ENCODE data around the gene UPF2. TPM values are rescaled to one million over a fixed set of nuclear protein-coding genes. Genes with fewer than 3 reads are reported as not detected.

The UPF2 gene
- total and polyA plus RNA-seq, 5 donors: 8.8 to 21.0 (median 17.6) TPM

GRCh38 chr10:11881477-11882417, 160.9 kb downstream of the UPF2 start:
- H3K27ac ChIP-seq (ENCODE audit: low read length): no peak overlapping the region
- ATAC-seq (no peak), DNase-seq (no peak)
- no peak overlapping the region for H3K4me3 ChIP-seq (ENCODE audit: low read length)
- H3K4me1 ChIP-seq (ENCODE audit: control insufficient read depth, insufficient read depth, low read length): no peaks in the 10 kb centered on the region
- intact Hi-C loops (cut with DNase I): no loop called here
- 84% methylated on average over 21 of the region's 21 CpGs for WGBS
- no peaks in the 10 kb centered on the region for H3K27me3 ChIP-seq (ENCODE audit: control insufficient read depth, insufficient read depth)
- H3K9me3 ChIP-seq (ENCODE audit: control insufficient read depth, low read length): no peaks in the 10 kb centered on the region

- ATAC-seq (no peak), DNase-seq (no peak)
- Histone ChIP-seq H3K27ac (ENCODE audit: low read length) (no peak overlapping the region), H3K9me3 (ENCODE audit: control insufficient read depth, low read length) (no peaks in the 10 kb centered on the region), H3K27me3 (ENCODE audit: control insufficient read depth, insufficient read depth) (no peaks in the 10 kb centered on the region), H3K4me1 (ENCODE audit: control insufficient read depth, insufficient read depth, low read length) (no peaks in the 10 kb centered on the region), H3K4me3 (ENCODE audit: low read length) (no peak overlapping the region)
- intact Hi-C loops (cut with DNase I): no loop called here
- 88% methylated on average over 11 of the region's 11 CpGs for WGBS
These were observed 161.6 kb downstream of the UPF2 start for GRCh38 chr10:11881030-11881476.

- WGBS: 84% methylated on average over 32 of the region's 32 CpGs
- DNase-seq: peak in 1 of 3 donors; percentile 49
- H3K4me3 ChIP-seq (ENCODE audit: low read length): no peak overlapping the region
- H3K27me3 ChIP-seq (ENCODE audit: control insufficient read depth, insufficient read depth): no peaks in the 10 kb centered on the region
- no peak overlapping the region for H3K27ac ChIP-seq (ENCODE audit: low read length)
- H3K9me3 ChIP-seq (ENCODE audit: control insufficient read depth, low read length): no peaks in the 10 kb centered on the region
- intact Hi-C loops (cut with DNase I): no loop called here
- ATAC-seq: peak in 1 of 2 donors; percentile 11
- peaks cover 2% of the 10 kb centered on the region for H3K4me1 ChIP-seq (ENCODE audit: control insufficient read depth, insufficient read depth, low read length)
These were observed 162.2 kb downstream of the UPF2 start for GRCh38 chr10:11880151-11881029.

- WGBS: 90% methylated on average over 15 of the region's 15 CpGs
- Histone ChIP-seq H3K4me1 (ENCODE audit: control insufficient read depth, insufficient read depth, low read length) (peaks cover 6% of the 10 kb centered on the region), H3K27ac (ENCODE audit: low read length) (no peak overlapping the region), H3K4me3 (ENCODE audit: low read length) (no peak overlapping the region), H3K9me3 (ENCODE audit: control insufficient read depth, low read length) (no peaks in the 10 kb centered on the region), H3K27me3 (ENCODE audit: control insufficient read depth, insufficient read depth) (no peaks in the 10 kb centered on the region)
- DNase-seq (no peak), ATAC-seq (no peak)
- intact Hi-C loops (cut with DNase I): no loop called here
These were observed 163.1 kb downstream of the UPF2 start for GRCh38 chr10:11879387-11880094.

GRCh38 chr10:11878776-11879175, 163.8 kb downstream of the UPF2 start:
- 93% methylated on average over 12 of the region's 12 CpGs for WGBS
- no peak for DNase-seq

GRCh38 chr10:11877591-11877905, 165.1 kb downstream of the UPF2 start:
- Histone ChIP-seq H3K27me3 (ENCODE audit: control insufficient read depth, insufficient read depth) (no peaks in the 10 kb centered on the region), H3K4me1 (ENCODE audit: control insufficient read depth, insufficient read depth, low read length) (peaks cover 6% of the 10 kb centered on the region), H3K9me3 (ENCODE audit: control insufficient read depth, low read length) (no peaks in the 10 kb centered on the region), H3K27ac (ENCODE audit: low read length) (no peak overlapping the region), H3K4me3 (ENCODE audit: low read length) (no peak overlapping the region)
- ATAC-seq: no peak
- DNase-seq: no peak
- intact Hi-C loops (cut with DNase I): no loop called here
- 86% methylated on average over 13 of the region's 13 CpGs for WGBS

More at GRCh38 chr10:11878776-11879175, 163.8 kb downstream of the UPF2 start:
- H3K27me3 ChIP-seq (ENCODE audit: control insufficient read depth, insufficient read depth): no peaks in the 10 kb centered on the region
- peaks cover 6% of the 10 kb centered on the region for H3K4me1 ChIP-seq (ENCODE audit: control insufficient read depth, insufficient read depth, low read length)
- no peak for ATAC-seq
- no peaks in the 10 kb centered on the region for H3K9me3 ChIP-seq (ENCODE audit: control insufficient read depth, low read length)
- intact Hi-C loops (cut with DNase I): no loop called here
- H3K27ac ChIP-seq (ENCODE audit: low read length): no peak overlapping the region
- H3K4me3 ChIP-seq (ENCODE audit: low read length): no peak overlapping the region

GRCh38 chr10:11876805-11877590, 165.6 kb downstream of the UPF2 start:
- H3K4me1 ChIP-seq (ENCODE audit: control insufficient read depth, insufficient read depth, low read length): peaks cover 6% of the 10 kb centered on the region
- WGBS: 89% methylated on average over 19 of the region's 19 CpGs
- no peaks in the 10 kb centered on the region for H3K9me3 ChIP-seq (ENCODE audit: control insufficient read depth, low read length)
- ATAC-seq: no peak
- H3K4me3 ChIP-seq (ENCODE audit: low read length): no peak overlapping the region
- intact Hi-C loops (cut with DNase I): no loop called here
- DNase-seq: no peak
- no peaks in the 10 kb centered on the region for H3K27me3 ChIP-seq (ENCODE audit: control insufficient read depth, insufficient read depth)
- H3K27ac ChIP-seq (ENCODE audit: low read length): no peak overlapping the region

GRCh38 chr10:11876324-11876723, 166.3 kb downstream of the UPF2 start:
- Histone ChIP-seq H3K27me3 (ENCODE audit: control insufficient read depth, insufficient read depth) (no peaks in the 10 kb centered on the region), H3K27ac (ENCODE audit: low read length) (no peak overlapping the region), H3K4me3 (ENCODE audit: low read length) (no peak overlapping the region), H3K4me1 (ENCODE audit: control insufficient read depth, insufficient read depth, low read length) (peaks cover 6% of the 10 kb centered on the region), H3K9me3 (ENCODE audit: control insufficient read depth, low read length) (no peaks in the 10 kb centered on the region)
- 90% methylated on average over 6 of the region's 6 CpGs for WGBS
- ATAC-seq (no peak), DNase-seq (no peak)
- intact Hi-C loops (cut with DNase I): no loop called here

GRCh38 chr10:11875494-11876281, 166.9 kb downstream of the UPF2 start:
- peak; percentile 94 to 96 for ATAC-seq
- H3K4me3 ChIP-seq (ENCODE audit: low read length): no peak overlapping the region
- H3K27me3 ChIP-seq (ENCODE audit: control insufficient read depth, insufficient read depth): no peaks in the 10 kb centered on the region
- DNase-seq: peak; percentile 91 to 94 (median 93)
- WGBS: 49% methylated on average over 17 of the region's 17 CpGs
- intact Hi-C loops (cut with DNase I): no loop called here
- peak overlapping the region; percentile 32 for H3K27ac ChIP-seq (ENCODE audit: low read length)
- peaks cover 6% of the 10 kb centered on the region for H3K4me1 ChIP-seq (ENCODE audit: control insufficient read depth, insufficient read depth, low read length)
- H3K9me3 ChIP-seq (ENCODE audit: control insufficient read depth, low read length): no peaks in the 10 kb centered on the region

All from right cardiac atrium (tissue), 5 donors.